Regular cardiac myocyte (primary cell): ENCODE data around the gene ISG20L2. TPM values are rescaled to one million over a fixed set of nuclear protein-coding genes. Genes with fewer than 3 reads are reported as not detected.

Experiments used
- total RNA-seq: library from RNA; depleted of rRNA; stranded (reverse); fragments of >200 nt; gene quantifications from 2 replicates; pipeline ENCODE4 v1.2.3, GENCODE V29; 2014

ISG20L2 gene
- 6.5 and 10.9 TPM in 2 replicates for total RNA-seq

GRCh38 chr1:156728599-156729462 is at the start of gene ISG20L2:
Gene ISG20L2 (minus strand): TSS chr1:156728766. CDS start chr1:156727652, 1,114 bp downstream.

DNA sequence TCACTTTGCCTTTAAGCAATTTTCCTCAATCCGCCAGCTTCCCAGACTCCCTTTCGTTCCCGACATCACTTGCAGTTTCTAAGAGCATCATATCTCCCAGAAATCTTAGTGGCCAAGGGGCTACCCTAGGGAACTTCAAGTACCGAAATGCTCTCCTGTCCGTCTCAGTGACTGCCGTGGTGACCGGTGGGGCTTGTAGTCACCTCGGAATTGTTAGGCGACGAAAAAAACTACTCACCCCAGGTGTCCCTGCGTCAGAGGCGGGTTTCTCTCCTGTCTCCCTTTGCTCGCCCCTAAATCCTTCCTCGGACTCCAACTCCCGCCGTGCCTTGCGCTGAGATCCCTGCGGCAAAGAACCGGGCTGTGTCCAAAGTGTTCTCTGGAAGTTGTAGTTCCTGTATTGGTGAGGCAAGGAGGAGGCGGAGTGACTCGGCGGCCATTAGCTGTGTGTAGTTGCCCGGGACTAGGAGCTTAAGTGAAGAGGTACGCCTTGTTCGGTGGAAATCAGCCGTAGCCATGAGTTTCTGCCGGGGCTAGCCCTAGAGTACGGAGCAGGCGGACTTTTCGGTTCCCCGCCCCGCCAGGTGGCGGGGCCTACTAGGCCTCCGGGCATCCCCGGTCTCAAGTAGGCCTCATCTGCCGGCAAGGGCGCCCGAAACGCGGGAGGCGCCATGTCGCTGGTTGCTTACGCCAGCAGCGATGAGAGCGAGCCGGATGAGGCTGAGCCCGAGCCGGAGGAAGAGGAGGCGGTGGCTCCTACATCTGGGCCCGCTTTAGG is 38.7 kb upstream of the ISG20L2 start, which contains the start of gene PRCC:
Gene PRCC (plus strand): TSS at position 435 of the 778 bp plus-strand sequence. CDS start 237 bp downstream, at position 672.

GRCh38 chr1:156751451-156751756 is 22.8 kb upstream of the ISG20L2 start, which contains the start of gene HDGF:
Gene HDGF (minus strand): TSS chr1:156751675. CDS start chr1:156751429, 246 bp downstream.

GRCh38 chr1:156740741-156741480 is 12.3 kb upstream of the ISG20L2 start, which contains the start of gene MRPL24:
Gene MRPL24 (minus strand): TSS chr1:156741088. CDS start chr1:156738704, 2,384 bp downstream.

GRCh38 chr1:156727926-156728598 is 504 bp downstream of the ISG20L2 start, which contains the start of gene METTL25B:
Gene METTL25B (plus strand): TSS chr1:156728469. CDS start chr1:156729105, 636 bp downstream.

DNA sequence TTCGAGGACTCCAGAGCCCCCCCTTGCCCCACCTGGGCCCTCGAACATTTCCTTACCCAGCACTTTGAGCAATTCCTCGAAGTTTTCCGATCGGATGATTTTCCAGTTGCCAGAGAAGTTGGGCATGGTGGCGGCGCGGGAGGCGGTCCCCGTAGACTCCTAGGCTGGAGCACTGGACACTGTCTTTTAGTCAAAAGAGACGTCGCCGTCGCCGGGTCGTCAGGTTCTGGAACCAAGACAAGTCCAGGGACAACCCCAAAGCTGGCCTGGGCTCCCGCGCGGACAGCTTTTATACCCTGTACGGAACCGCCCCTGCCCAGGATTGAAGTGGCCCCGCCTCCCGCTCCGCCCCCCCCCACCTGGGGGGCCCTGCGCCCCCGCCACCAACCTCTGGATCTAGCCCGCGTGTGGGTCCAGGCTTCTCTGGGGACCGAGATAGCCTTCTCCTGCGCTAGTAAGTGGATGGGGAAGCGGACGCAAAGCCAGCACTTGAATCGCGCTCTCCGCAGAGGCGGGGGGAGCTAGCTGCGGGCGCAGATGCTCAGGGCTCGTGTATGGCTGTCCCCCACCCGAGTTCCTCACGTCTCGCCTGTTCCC is 23.1 kb downstream of the ISG20L2 start, which contains the start of gene CRABP2:
Gene CRABP2 (minus strand): TSS at position 263 of the 597 bp plus-strand sequence. CDS start 137 bp downstream, at position 126.

DNA sequence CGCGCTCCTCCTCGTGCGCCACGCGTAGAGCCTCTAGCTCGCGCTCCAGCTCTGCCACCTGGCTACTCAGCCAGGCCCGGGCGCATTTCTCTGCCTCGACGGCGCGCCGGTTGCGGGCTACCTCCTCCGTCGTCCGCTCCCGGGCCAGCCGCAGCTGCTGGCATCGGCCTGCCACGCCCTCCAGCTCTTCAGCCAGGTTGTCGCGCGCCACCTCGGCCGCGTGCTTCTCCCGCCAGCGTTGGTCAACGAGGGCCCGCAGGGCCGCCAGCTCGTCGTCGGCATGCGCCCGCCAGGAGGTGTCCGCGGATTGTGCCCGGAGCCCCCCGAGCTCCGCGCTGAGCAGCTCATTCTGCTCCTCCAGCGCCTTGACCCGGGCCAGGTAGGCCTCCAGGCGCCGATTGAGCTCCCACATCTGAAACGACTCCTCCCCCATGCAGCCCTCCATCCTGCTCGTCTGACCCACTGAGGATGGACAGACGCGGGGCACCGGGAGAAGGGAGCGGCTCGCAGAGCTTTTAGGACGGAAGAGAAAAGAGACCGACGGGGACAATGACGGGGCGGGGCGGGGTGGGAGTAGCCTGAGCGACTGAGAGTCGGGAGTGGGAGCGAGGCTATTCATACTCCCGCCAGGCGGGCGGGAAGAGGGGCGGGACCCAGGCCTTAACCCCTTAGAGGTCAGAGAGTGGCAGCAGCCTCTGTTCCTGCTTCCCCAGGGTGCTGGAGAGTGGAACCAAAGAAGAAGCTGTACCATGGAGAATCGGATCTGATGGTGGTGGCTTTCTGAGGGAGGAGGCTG is 51.5 kb downstream of the ISG20L2 start, which contains the start of gene NES:
Gene NES (minus strand): TSS at position 588 of the 796 bp plus-strand sequence. CDS start 143 bp downstream, at position 445.

Other genes starting within 250 kb of the ISG20L2 start
- 3.1 and 4.5 TPM in 2 replicates for gene MEF2D, start 228.0 kb downstream of the ISG20L2 start, total RNA-seq
- gene IQGAP3, start 156.2 kb downstream of the ISG20L2 start, total RNA-seq = 2.8 and 31.2 TPM in 2 replicates
- gene TTC24, start 149.0 kb downstream of the ISG20L2 start, total RNA-seq = not detected in 2 replicates
- gene NAXE, start 137.0 kb downstream of the ISG20L2 start, total RNA-seq = 72.7 and 74.6 TPM in 2 replicates
- 6.5 and 23.4 TPM in 2 replicates for gene GPATCH4, start 127.3 kb downstream of the ISG20L2 start, total RNA-seq
- not detected in 2 replicates for gene HAPLN2, start 109.4 kb downstream of the ISG20L2 start, total RNA-seq
- under 0.01 TPM in 1 of 2 replicates, not detected in the other for gene BCAN, start 86.6 kb downstream of the ISG20L2 start, total RNA-seq
- 49.6 and 145 TPM in 2 replicates for gene NES, start 51.4 kb downstream of the ISG20L2 start, total RNA-seq
- 7.9 and 8.1 TPM in 2 replicates for gene CRABP2, start 23.2 kb downstream of the ISG20L2 start, total RNA-seq
- 10.4 and 12.8 TPM in 2 replicates for gene METTL25B, start 297 bp downstream of the ISG20L2 start, total RNA-seq
- gene MRPL24, start 12.3 kb upstream of the ISG20L2 start, total RNA-seq = 30.7 and 69.2 TPM in 2 replicates
- gene HDGF, start 22.9 kb upstream of the ISG20L2 start, total RNA-seq = 101 and 184 TPM in 2 replicates
- gene PRCC, start 38.8 kb upstream of the ISG20L2 start, total RNA-seq = 6.8 and 14.6 TPM in 2 replicates
- 0.28 and 1.2 TPM in 2 replicates for gene SH2D2A, start 88.1 kb upstream of the ISG20L2 start, total RNA-seq
- gene INSRR, start 130.4 kb upstream of the ISG20L2 start, total RNA-seq = under 0.01 TPM in 1 of 2 replicates, not detected in the other
- 0.77 and 1.1 TPM in 2 replicates for gene NTRK1, start 132.1 kb upstream of the ISG20L2 start, total RNA-seq
- 4.5 and 9.2 TPM in 2 replicates for gene PEAR1, start 165.0 kb upstream of the ISG20L2 start, total RNA-seq
- gene LRRC71, start 191.9 kb upstream of the ISG20L2 start, total RNA-seq = under 0.01 and 0.56 TPM in 2 replicates